ENCODE data around the gene IL26. TPM values are rescaled to one million over a fixed set of nuclear protein-coding genes. Genes with fewer than 3 reads are reported as not detected.
A peak's percentile ranks its signal among the peaks of the same experiment; 100 is the strongest.

Gene IL26
- total and polyA plus RNA-seq, 5 donors from 2014 or later: 0.17 to 0.71 TPM; not detected in 3

GRCh38 chr12:68264857-68265256 is 39.2 kb upstream of the IL26 start:
- no peak overlapping the region for H3K27ac ChIP-seq (ENCODE audit: insufficient read depth, low read length, poor library complexity, severe bottlenecking)
- Mint-ChIP-seq H3K4me3 (no peak overlapping the region), H3K27me3 (no peaks in the 10 kb centered on the region), H3K36me3 (no peaks in the 10 kb centered on the region), H3K9me3 (no peaks in the 10 kb centered on the region), H3K4me1 (peaks cover 0 to 6% (median 2%) of the 10 kb centered on the region in 4 donors), H3K27ac (no peak overlapping the region)
- ATAC-seq (ENCODE audit: low read depth in 2 of 2) (no peak), DNase-seq (no peak)
- no peak overlapping the region for H3K4me3 ChIP-seq (ENCODE audit: low read depth, low read length)
- no peaks in the 10 kb centered on the region for H3K9me3 ChIP-seq (ENCODE audit: control insufficient read depth in 2 of 2, low read length in 2 of 2)
- H3K4me1 ChIP-seq (ENCODE audit: control insufficient read depth, insufficient read depth, low read length, poor library complexity, severe bottlenecking): no peaks in the 10 kb centered on the region
- H3K36me3 ChIP-seq (ENCODE audit: control insufficient read depth, insufficient read depth, low read length): no peaks in the 10 kb centered on the region
- peaks cover 11% of the 10 kb centered on the region for H3K27me3 ChIP-seq (ENCODE audit: control insufficient read depth, insufficient read depth, low read length)

- H3K4me1 Mint-ChIP-seq: peaks cover 0 to 6% (median 4%) of the 10 kb centered on the region in 4 donors
- peaks cover 14% of the 10 kb centered on the region for H3K27me3 ChIP-seq (ENCODE audit: control insufficient read depth, insufficient read depth, low read length)
- no peak overlapping the region for H3K4me3 Mint-ChIP-seq
- H3K4me3 ChIP-seq (ENCODE audit: low read depth, low read length): no peak overlapping the region
- no peaks in the 10 kb centered on the region for H3K36me3 Mint-ChIP-seq
- no peak overlapping the region for H3K27ac ChIP-seq (ENCODE audit: insufficient read depth, low read length, poor library complexity, severe bottlenecking)
- H3K36me3 ChIP-seq (ENCODE audit: control insufficient read depth, insufficient read depth, low read length): no peaks in the 10 kb centered on the region
- H3K27ac Mint-ChIP-seq: no peak overlapping the region
- DNase-seq (no peak), ATAC-seq (ENCODE audit: low read depth in 2 of 2) (no peak)
- H3K27me3 Mint-ChIP-seq: no peaks in the 10 kb centered on the region
- no peaks in the 10 kb centered on the region for H3K4me1 ChIP-seq (ENCODE audit: control insufficient read depth, insufficient read depth, low read length, poor library complexity, severe bottlenecking)
- H3K9me3 ChIP-seq (ENCODE audit: control insufficient read depth in 2 of 2, low read length in 2 of 2): no peaks in the 10 kb centered on the region
- H3K9me3 Mint-ChIP-seq: no peaks in the 10 kb centered on the region
These were observed 38.7 kb upstream of the IL26 start for GRCh38 chr12:68264158-68264855.

GRCh38 chr12:68263366-68263765 is 37.8 kb upstream of the IL26 start:
- ATAC-seq (ENCODE audit: low read depth in 2 of 2) (no peak), DNase-seq (no peak)
- H3K9me3 Mint-ChIP-seq: no peaks in the 10 kb centered on the region
- no peaks in the 10 kb centered on the region for H3K27me3 Mint-ChIP-seq
- Histone ChIP-seq H3K4me3 (ENCODE audit: low read depth, low read length) (no peak overlapping the region), H3K9me3 (ENCODE audit: control insufficient read depth in 2 of 2, low read length in 2 of 2) (no peaks in the 10 kb centered on the region), H3K36me3 (ENCODE audit: control insufficient read depth, insufficient read depth, low read length) (no peaks in the 10 kb centered on the region), H3K4me1 (ENCODE audit: control insufficient read depth, insufficient read depth, low read length, poor library complexity, severe bottlenecking) (no peaks in the 10 kb centered on the region), H3K27me3 (ENCODE audit: control insufficient read depth, insufficient read depth, low read length) (peaks cover 14% of the 10 kb centered on the region), H3K27ac (ENCODE audit: insufficient read depth, low read length, poor library complexity, severe bottlenecking) (no peak overlapping the region)
- no peak overlapping the region for H3K27ac Mint-ChIP-seq
- no peak overlapping the region for H3K4me3 Mint-ChIP-seq
- H3K4me1 Mint-ChIP-seq: peaks cover 0 to 6% (median 4%) of the 10 kb centered on the region in 4 donors
- H3K36me3 Mint-ChIP-seq: no peaks in the 10 kb centered on the region

- peaks cover 0 to 6% (median 4%) of the 10 kb centered on the region in 4 donors for H3K4me1 Mint-ChIP-seq
- no peaks in the 10 kb centered on the region for H3K4me1 ChIP-seq (ENCODE audit: control insufficient read depth, insufficient read depth, low read length, poor library complexity, severe bottlenecking)
- no peaks in the 10 kb centered on the region for H3K36me3 Mint-ChIP-seq
- H3K4me3 ChIP-seq (ENCODE audit: low read depth, low read length): no peak overlapping the region
- no peaks in the 10 kb centered on the region for H3K9me3 Mint-ChIP-seq
- no peaks in the 10 kb centered on the region for H3K9me3 ChIP-seq (ENCODE audit: control insufficient read depth in 2 of 2, low read length in 2 of 2)
- peaks cover 11% of the 10 kb centered on the region for H3K27me3 ChIP-seq (ENCODE audit: control insufficient read depth, insufficient read depth, low read length)
- H3K27ac ChIP-seq (ENCODE audit: insufficient read depth, low read length, poor library complexity, severe bottlenecking): no peak overlapping the region
- no peak overlapping the region for H3K27ac Mint-ChIP-seq
- no peaks in the 10 kb centered on the region for H3K36me3 ChIP-seq (ENCODE audit: control insufficient read depth, insufficient read depth, low read length)
- ATAC-seq (ENCODE audit: low read depth in 2 of 2) (no peak), DNase-seq (no peak)
- no peak overlapping the region for H3K4me3 Mint-ChIP-seq
- H3K27me3 Mint-ChIP-seq: no peaks in the 10 kb centered on the region
These were observed 36.3 kb upstream of the IL26 start for GRCh38 chr12:68261896-68262295.

- no peak overlapping the region for H3K27ac ChIP-seq (ENCODE audit: insufficient read depth, low read length, poor library complexity, severe bottlenecking)
- peaks cover 0 to 6% (median 4%) of the 10 kb centered on the region in 4 donors for H3K4me1 Mint-ChIP-seq
- no peaks in the 10 kb centered on the region for H3K9me3 ChIP-seq (ENCODE audit: control insufficient read depth in 2 of 2, low read length in 2 of 2)
- peaks cover 14% of the 10 kb centered on the region for H3K27me3 ChIP-seq (ENCODE audit: control insufficient read depth, insufficient read depth, low read length)
- ATAC-seq (ENCODE audit: low read depth in 2 of 2) (no peak), DNase-seq (no peak)
- H3K4me3 ChIP-seq (ENCODE audit: low read depth, low read length): no peak overlapping the region
- H3K4me3 Mint-ChIP-seq: no peak overlapping the region
- H3K36me3 ChIP-seq (ENCODE audit: control insufficient read depth, insufficient read depth, low read length): no peaks in the 10 kb centered on the region
- no peaks in the 10 kb centered on the region for H3K9me3 Mint-ChIP-seq
- no peaks in the 10 kb centered on the region for H3K36me3 Mint-ChIP-seq
- no peaks in the 10 kb centered on the region for H3K27me3 Mint-ChIP-seq
- no peak overlapping the region for H3K27ac Mint-ChIP-seq
- no peaks in the 10 kb centered on the region for H3K4me1 ChIP-seq (ENCODE audit: control insufficient read depth, insufficient read depth, low read length, poor library complexity, severe bottlenecking)
These were observed 34.5 kb upstream of the IL26 start for GRCh38 chr12:68260153-68260552.

- Mint-ChIP-seq H3K9me3 (no peaks in the 10 kb centered on the region), H3K4me1 (peaks cover 0 to 6% (median 4%) of the 10 kb centered on the region in 4 donors), H3K36me3 (no peaks in the 10 kb centered on the region), H3K4me3 (no peak overlapping the region), H3K27ac (no peak overlapping the region), H3K27me3 (no peaks in the 10 kb centered on the region)
- Histone ChIP-seq H3K27me3 (ENCODE audit: control insufficient read depth, insufficient read depth, low read length) (peaks cover 14% of the 10 kb centered on the region), H3K36me3 (ENCODE audit: control insufficient read depth, insufficient read depth, low read length) (no peaks in the 10 kb centered on the region), H3K9me3 (ENCODE audit: control insufficient read depth in 2 of 2, low read length in 2 of 2) (no peaks in the 10 kb centered on the region), H3K4me1 (ENCODE audit: control insufficient read depth, insufficient read depth, low read length, poor library complexity, severe bottlenecking) (no peaks in the 10 kb centered on the region), H3K27ac (ENCODE audit: insufficient read depth, low read length, poor library complexity, severe bottlenecking) (no peak overlapping the region), H3K4me3 (ENCODE audit: low read depth, low read length) (no peak overlapping the region)
- ATAC-seq (ENCODE audit: low read depth in 2 of 2) (no peak), DNase-seq (no peak)
These were observed 33.8 kb upstream of the IL26 start for GRCh38 chr12:68259318-68259940.

GRCh38 chr12:68253504-68253903 is 27.9 kb upstream of the IL26 start, which contains the start of gene IL22:
IL22 (minus strand) TSS chr12:68253604; CDS start chr12:68253448, 156 bp downstream.
- DNase-seq (no peak), ATAC-seq (ENCODE audit: low read depth in 2 of 2) (no peak)
- Mint-ChIP-seq H3K4me1 (no peaks in the 10 kb centered on the region), H3K36me3 (no peaks in the 10 kb centered on the region), H3K4me3 (no peak within 1 kb of the TSS), H3K27me3 (peaks cover 17% of the 10 kb centered on the region), H3K27ac (peak within 1 kb of the TSS in 1 of 3 donors; percentile 64), H3K9me3 (no peaks in the 10 kb centered on the region)
- H3K27me3 ChIP-seq (ENCODE audit: control insufficient read depth, insufficient read depth, low read length): peaks cover 6% of the 10 kb centered on the region
- no peaks in the 10 kb centered on the region for H3K36me3 ChIP-seq (ENCODE audit: control insufficient read depth, insufficient read depth, low read length)
- no peak within 1 kb of the TSS for H3K27ac ChIP-seq (ENCODE audit: insufficient read depth, low read length, poor library complexity, severe bottlenecking)
- no peaks in the 10 kb centered on the region for H3K9me3 ChIP-seq (ENCODE audit: control insufficient read depth in 2 of 2, low read length in 2 of 2)
- no peak within 1 kb of the TSS for H3K4me3 ChIP-seq (ENCODE audit: low read depth, low read length)
- no peaks in the 10 kb centered on the region for H3K4me1 ChIP-seq (ENCODE audit: control insufficient read depth, insufficient read depth, low read length, poor library complexity, severe bottlenecking)

- Mint-ChIP-seq H3K36me3 (no peaks in the 10 kb centered on the region), H3K9me3 (no peaks in the 10 kb centered on the region), H3K4me1 (no peaks in the 10 kb centered on the region), H3K27me3 (peaks cover 17% of the 10 kb centered on the region), H3K4me3 (no peak overlapping the region), H3K27ac (no peak overlapping the region)
- H3K9me3 ChIP-seq (ENCODE audit: control insufficient read depth in 2 of 2, low read length in 2 of 2): no peaks in the 10 kb centered on the region
- H3K27ac ChIP-seq (ENCODE audit: insufficient read depth, low read length, poor library complexity, severe bottlenecking): no peak overlapping the region
- peaks cover 7% of the 10 kb centered on the region for H3K27me3 ChIP-seq (ENCODE audit: control insufficient read depth, insufficient read depth, low read length)
- ATAC-seq (ENCODE audit: low read depth in 2 of 2) (no peak), DNase-seq (no peak)
- no peaks in the 10 kb centered on the region for H3K36me3 ChIP-seq (ENCODE audit: control insufficient read depth, insufficient read depth, low read length)
- no peak overlapping the region for H3K4me3 ChIP-seq (ENCODE audit: low read depth, low read length)
- no peaks in the 10 kb centered on the region for H3K4me1 ChIP-seq (ENCODE audit: control insufficient read depth, insufficient read depth, low read length, poor library complexity, severe bottlenecking)
These were observed 26.5 kb upstream of the IL26 start for GRCh38 chr12:68252077-68252476.

Measured in CD4-positive, CD25-positive, alpha-beta regulatory T cell (primary cell).